MCF 10A (cell line): Measurements from ENCODE around the gene BAZ2B. TPM values are rescaled to one million over a fixed set of nuclear protein-coding genes. Genes with fewer than 3 reads are reported as not detected.
A peak's percentile ranks its signal among the peaks of the same experiment; 100 is the strongest.

ENCODE experiments used
- BruUV-seq: library from RNA; stranded (reverse); fragments of 400-500 nt; replicated peaks from 2 replicates; lab custom pipeline; 2021; lab: Mats Ljungman, UMichigan
- CTCF ChIA-PET: fragments of 300-600 bp; sonication (Branson Sonifier 250); formaldehyde crosslinking; extraction: SDS; loops from one replicate; lab custom pipeline; 2021; ENCODE audit warnings: antibody characterized with exemption, inconsistent platforms; lab: Yijun Ruan, JAX
- POLR2A ChIA-PET: fragments of 300-600, 350-650 bp; sonication (Branson Sonifier 250); formaldehyde crosslinking; extraction: SDS; loops from one replicate; lab custom pipeline; 2020; ENCODE audit warnings: antibody characterized with exemption, inconsistent platforms; lab: Yijun Ruan, JAX
- DNase-seq: peaks from one replicate; pipeline ENCODE4 v3.0.0-alpha.2; 2018; ENCODE audit not compliant: unreplicated experiment
- H3K27ac Mint-ChIP-seq: one replicate; pipeline ENCODE4 v1.8.0; 2022; ENCODE audit warnings: mild to moderate bottlenecking, low read depth, mixed read lengths; ENCODE audit not compliant: unreplicated experiment
- H3K27me3 Mint-ChIP-seq: one replicate; pipeline ENCODE4 v1.8.0; 2022; ENCODE audit warnings: mixed read lengths; ENCODE audit not compliant: insufficient read depth, unreplicated experiment
- H3K36me3 Mint-ChIP-seq: one replicate; pipeline ENCODE4 v1.8.0; 2022; ENCODE audit warnings: mild to moderate bottlenecking, moderate library complexity, mixed read lengths; ENCODE audit not compliant: insufficient read depth, unreplicated experiment
- H3K4me1 Mint-ChIP-seq: one replicate; pipeline ENCODE4 v1.8.0; 2022; ENCODE audit warnings: mixed read lengths; ENCODE audit not compliant: insufficient read depth, unreplicated experiment
- H3K4me3 Mint-ChIP-seq: one replicate; pipeline ENCODE4 v1.8.0; 2022; ENCODE audit warnings: mild to moderate bottlenecking, moderate library complexity, mixed read lengths; ENCODE audit not compliant: unreplicated experiment
- H3K9me3 Mint-ChIP-seq: one replicate; pipeline ENCODE4 v1.8.0; 2022; ENCODE audit warnings: mixed read lengths; ENCODE audit not compliant: unreplicated experiment
- intact Hi-C: fragments of 100-400 bp; cut with micrococcal nuclease; formaldehyde crosslinking; loops from 2 replicates; pipeline ENCODE4 v1.14.1; 2022
- total RNA-seq: library from RNA; stranded (reverse); gene quantifications from 2 replicates; pipeline ENCODE4 v1.2.3, GENCODE V29; 2022
- TF ChIP-seq, protein P1 (sequence below): fragments of 200-600 bp; IDR thresholded peaks from one replicate; pipeline ENCODE4 v1.8.0; 2022; ENCODE audit warnings: antibody characterized with exemption, mild to moderate bottlenecking; ENCODE audit not compliant: unreplicated experiment

The BAZ2B gene
- total RNA-seq, 1 experiment from 2014 or later, result 51.8 TPM

DNA sequence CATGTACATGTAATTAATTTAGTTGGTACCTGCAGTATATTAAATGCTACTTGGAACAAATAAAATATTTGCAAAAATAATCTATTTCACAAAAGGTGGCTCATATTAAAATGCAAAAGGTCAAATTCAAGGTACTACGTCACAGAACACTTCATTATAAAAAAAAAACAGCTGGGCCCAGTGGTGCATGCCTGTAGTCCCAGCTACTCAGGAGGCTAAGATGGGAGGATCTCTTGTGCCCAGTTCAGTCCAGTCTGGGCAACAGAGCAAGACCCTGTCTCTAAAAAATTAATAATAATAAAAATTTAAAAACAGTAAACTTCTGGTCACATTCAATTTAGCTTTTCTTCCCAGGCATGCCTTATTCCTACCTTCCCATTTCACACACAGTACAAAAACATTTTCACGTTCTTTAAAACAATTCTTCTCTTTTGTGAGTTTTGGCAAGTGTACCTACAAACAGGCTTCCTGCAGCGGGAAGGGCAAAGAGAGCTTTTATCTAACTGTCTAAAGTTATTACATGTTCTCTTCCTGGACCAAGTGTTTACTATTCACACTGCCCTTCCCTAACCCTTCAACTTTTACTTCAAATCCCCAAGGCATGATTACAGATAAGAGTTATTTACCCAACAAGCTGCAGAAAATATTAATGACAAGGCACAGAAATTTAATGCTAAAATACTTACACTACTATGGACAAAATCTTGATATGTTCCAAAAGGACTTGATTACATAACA, 10.7 kb downstream of the BAZ2B start:
- Mint-ChIP-seq H3K27ac (no peak overlapping the region), H3K36me3 (no peaks in the 10 kb centered on the region)
- POLR2A ChIA-PET, result interaction anchor here (0.9 to 7.8 kb wide), 8 partner anchors 10 to 319 kb away, joined by 3 to 135 read pairs (median 6); partner anchors contain the start of genes BAZ2B, MARCHF7 and WDSUB1

DNA sequence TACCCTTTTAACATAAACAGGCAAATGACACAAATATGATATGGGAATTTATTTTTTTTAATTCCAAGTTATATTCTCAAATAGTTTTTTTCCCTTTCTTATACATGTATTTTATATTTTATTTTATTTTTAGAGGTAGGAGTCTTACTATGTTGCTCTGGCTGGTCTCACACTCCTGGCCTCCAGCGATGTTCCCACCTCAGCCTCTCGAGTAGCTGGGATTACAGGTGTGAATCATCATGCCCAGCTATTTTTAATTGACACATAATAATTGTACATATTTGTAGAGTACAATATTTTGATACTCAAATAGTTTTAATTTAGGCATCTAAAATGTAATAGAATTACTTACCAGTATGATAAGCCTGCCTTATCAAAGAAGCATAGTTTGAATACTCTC, 12.2 kb downstream of the BAZ2B start:
- CTCF ChIA-PET, result interaction anchor here (0.6 to 1.0 kb wide), 2 partner anchors 10 kb away, joined by 3 read pairs; no protein-coding TSS in a partner anchor
- POLR2A ChIA-PET, result interaction anchor here (1.3 to 7.8 kb wide), 5 partner anchors 9 to 318 kb away, joined by 3 to 135 read pairs (median 16); partner anchors contain the start of genes BAZ2B, MARCHF7 and WDSUB1
- Mint-ChIP-seq H3K27ac (no peak overlapping the region), H3K4me3 (no peak overlapping the region), H3K9me3 (no peaks in the 10 kb centered on the region), H3K27me3 (no peaks in the 10 kb centered on the region), H3K36me3 (no peaks in the 10 kb centered on the region), H3K4me1 (peaks cover 24% of the 10 kb centered on the region)
- BruUV-seq, result no TSS peak
- DNase-seq, result no peak
- TF ChIP-seq, protein P1, sequence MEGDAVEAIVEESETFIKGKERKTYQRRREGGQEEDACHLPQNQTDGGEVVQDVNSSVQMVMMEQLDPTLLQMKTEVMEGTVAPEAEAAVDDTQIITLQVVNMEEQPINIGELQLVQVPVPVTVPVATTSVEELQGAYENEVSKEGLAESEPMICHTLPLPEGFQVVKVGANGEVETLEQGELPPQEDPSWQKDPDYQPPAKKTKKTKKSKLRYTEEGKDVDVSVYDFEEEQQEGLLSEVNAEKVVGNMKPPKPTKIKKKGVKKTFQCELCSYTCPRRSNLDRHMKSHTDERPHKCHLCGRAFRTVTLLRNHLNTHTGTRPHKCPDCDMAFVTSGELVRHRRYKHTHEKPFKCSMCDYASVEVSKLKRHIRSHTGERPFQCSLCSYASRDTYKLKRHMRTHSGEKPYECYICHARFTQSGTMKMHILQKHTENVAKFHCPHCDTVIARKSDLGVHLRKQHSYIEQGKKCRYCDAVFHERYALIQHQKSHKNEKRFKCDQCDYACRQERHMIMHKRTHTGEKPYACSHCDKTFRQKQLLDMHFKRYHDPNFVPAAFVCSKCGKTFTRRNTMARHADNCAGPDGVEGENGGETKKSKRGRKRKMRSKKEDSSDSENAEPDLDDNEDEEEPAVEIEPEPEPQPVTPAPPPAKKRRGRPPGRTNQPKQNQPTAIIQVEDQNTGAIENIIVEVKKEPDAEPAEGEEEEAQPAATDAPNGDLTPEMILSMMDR, result no peak
- intact Hi-C loops, result no loop called here

More for the DNA sequence above, 10.7 kb downstream of the BAZ2B start:
- H3K4me1 Mint-ChIP-seq, result peaks cover 21% of the 10 kb centered on the region
- no peaks in the 10 kb centered on the region for H3K27me3 Mint-ChIP-seq
- DNase-seq, result no peak
- H3K4me3 Mint-ChIP-seq, result no peak overlapping the region
- TF ChIP-seq, protein P1, result no peak
- CTCF ChIA-PET, result interaction anchor here (0.8 to 0.9 kb wide), 2 partner anchors 48 to 90 kb away, joined by 3 read pairs; no protein-coding TSS in a partner anchor
- no TSS peak for BruUV-seq
- intact Hi-C loops, result no loop called here
- H3K9me3 Mint-ChIP-seq, result no peaks in the 10 kb centered on the region

DNA sequence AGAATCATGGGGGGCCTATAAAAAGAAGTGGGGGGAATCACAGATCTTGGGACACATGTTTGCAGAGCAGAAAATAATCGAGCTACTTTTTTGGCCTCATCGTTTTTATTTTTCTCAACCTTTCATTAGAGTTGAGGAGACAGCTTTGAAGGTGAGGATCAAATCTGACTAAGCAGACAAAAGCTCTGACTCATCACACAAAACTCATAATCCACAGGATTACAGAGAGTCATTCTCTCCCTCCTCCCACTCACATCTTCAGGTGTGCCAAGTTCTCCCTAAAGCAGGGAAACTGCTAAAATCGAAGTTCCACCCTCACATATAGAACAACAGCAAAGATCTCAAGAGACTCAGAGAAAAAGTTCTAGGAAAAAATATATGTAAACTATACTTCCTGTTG, 15.6 kb downstream of the BAZ2B start:
- H3K9me3 Mint-ChIP-seq, result peaks cover 7% of the 10 kb centered on the region
- intact Hi-C loops, result no loop called here
- peaks cover 11% of the 10 kb centered on the region for H3K4me1 Mint-ChIP-seq
- ChIA-PET CTCF (interaction anchor here (0.7 to 0.9 kb wide), 2 partner anchors 8 to 13 kb away, joined by 3 read pairs; no protein-coding TSS in a partner anchor), POLR2A (interaction anchor here (0.9 to 7.8 kb wide), 7 partner anchors 9 to 111 kb away, joined by 3 to 135 read pairs (median 6); partner anchors contain the start of genes BAZ2B and MARCHF7)
- peaks cover 8% of the 10 kb centered on the region for H3K36me3 Mint-ChIP-seq
- peak; percentile 86 for DNase-seq
- H3K27me3 Mint-ChIP-seq, result no peaks in the 10 kb centered on the region
- TSS peak; percentile 27 for BruUV-seq
- peak overlapping the region; percentile 2 for H3K4me3 Mint-ChIP-seq
- peak overlapping the region; percentile 20 for H3K27ac Mint-ChIP-seq
- TF ChIP-seq, protein P1, result no peak

DNA sequence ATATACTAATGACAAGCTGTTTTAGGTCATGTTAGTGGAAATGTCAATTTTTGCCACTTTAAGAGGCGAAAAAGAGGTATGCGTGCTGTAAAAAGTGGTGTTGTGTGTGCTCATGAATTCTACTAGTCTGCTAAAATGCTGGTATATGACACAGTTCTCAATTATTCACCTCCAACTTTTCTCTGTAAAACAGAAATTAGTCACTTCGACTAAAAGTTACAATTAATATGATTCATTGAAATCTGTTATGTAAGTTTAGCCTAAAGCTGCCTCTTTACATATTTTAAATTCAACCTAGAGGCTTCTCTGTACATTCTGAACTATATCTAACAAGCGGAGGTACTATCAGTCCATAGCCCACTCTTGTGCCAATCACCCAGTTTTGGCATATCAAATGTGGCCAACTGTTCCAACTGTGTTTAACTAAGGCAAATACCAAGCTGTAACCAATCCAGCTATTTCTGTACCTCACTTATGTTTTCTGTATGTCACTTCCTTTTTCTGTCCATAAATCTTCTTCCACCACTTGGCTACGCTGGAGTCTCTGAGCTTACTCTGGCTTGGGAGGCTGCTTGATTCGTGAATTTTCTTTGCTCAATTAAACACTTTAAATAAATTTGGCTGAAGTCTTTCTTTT, 20.8 kb downstream of the BAZ2B start:
- no peaks in the 10 kb centered on the region for H3K27me3 Mint-ChIP-seq
- CTCF ChIA-PET, result interaction anchor here (0.6 kb wide), 2 partner anchors 9 to 14 kb away, joined by 3 read pairs; no protein-coding TSS in a partner anchor
- H3K4me3 Mint-ChIP-seq, result no peak overlapping the region
- POLR2A ChIA-PET, result interaction anchor here (0.5 to 2.0 kb wide), 9 partner anchors 8 to 153 kb away, joined by 3 to 8 read pairs (median 6); partner anchors contain the start of genes BAZ2B and MARCHF7
- no peak for DNase-seq
- TF ChIP-seq, protein P1, result no peak
- H3K9me3 Mint-ChIP-seq, result peaks cover 7% of the 10 kb centered on the region
- H3K36me3 Mint-ChIP-seq, result peaks cover 14% of the 10 kb centered on the region
- BruUV-seq, result no TSS peak
- peaks cover 7% of the 10 kb centered on the region for H3K4me1 Mint-ChIP-seq
- intact Hi-C loops, result no loop called here
- no peak overlapping the region for H3K27ac Mint-ChIP-seq
